Measurements from ENCODE around the gene CRELD2.

- TF ChIP-seq, protein P1, sequence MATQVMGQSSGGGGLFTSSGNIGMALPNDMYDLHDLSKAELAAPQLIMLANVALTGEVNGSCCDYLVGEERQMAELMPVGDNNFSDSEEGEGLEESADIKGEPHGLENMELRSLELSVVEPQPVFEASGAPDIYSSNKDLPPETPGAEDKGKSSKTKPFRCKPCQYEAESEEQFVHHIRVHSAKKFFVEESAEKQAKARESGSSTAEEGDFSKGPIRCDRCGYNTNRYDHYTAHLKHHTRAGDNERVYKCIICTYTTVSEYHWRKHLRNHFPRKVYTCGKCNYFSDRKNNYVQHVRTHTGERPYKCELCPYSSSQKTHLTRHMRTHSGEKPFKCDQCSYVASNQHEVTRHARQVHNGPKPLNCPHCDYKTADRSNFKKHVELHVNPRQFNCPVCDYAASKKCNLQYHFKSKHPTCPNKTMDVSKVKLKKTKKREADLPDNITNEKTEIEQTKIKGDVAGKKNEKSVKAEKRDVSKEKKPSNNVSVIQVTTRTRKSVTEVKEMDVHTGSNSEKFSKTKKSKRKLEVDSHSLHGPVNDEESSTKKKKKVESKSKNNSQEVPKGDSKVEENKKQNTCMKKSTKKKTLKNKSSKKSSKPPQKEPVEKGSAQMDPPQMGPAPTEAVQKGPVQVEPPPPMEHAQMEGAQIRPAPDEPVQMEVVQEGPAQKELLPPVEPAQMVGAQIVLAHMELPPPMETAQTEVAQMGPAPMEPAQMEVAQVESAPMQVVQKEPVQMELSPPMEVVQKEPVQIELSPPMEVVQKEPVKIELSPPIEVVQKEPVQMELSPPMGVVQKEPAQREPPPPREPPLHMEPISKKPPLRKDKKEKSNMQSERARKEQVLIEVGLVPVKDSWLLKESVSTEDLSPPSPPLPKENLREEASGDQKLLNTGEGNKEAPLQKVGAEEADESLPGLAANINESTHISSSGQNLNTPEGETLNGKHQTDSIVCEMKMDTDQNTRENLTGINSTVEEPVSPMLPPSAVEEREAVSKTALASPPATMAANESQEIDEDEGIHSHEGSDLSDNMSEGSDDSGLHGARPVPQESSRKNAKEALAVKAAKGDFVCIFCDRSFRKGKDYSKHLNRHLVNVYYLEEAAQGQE (IDR thresholded peaks at IDR 0.05; ENCODE audit: insufficient read depth in 1 of 2, low read depth in 2 of 2, low read length in 2 of 2): no peak
- no peak for TF ChIP-seq TAF1 (IDR thresholded peaks at IDR 0.05; ENCODE audit: borderline replicate concordance, insufficient read depth, low read length)
- TF ChIP-seq SIN3A (IDR thresholded peaks at IDR 0.05; ENCODE audit: borderline replicate concordance, insufficient read depth, low read length): no peak
- TF ChIP-seq POLR2AphosphoS5 (IDR thresholded peaks at IDR 0.05; ENCODE audit: low read depth, low read length): no peak
- no peak for TF ChIP-seq FOXP2 (optimal IDR thresholded peaks at IDR 0.05; ENCODE audit: borderline replicate concordance, extremely low read depth, extremely low read length, insufficient read depth)
Measured at GRCh38 chr22:49920859-49921258, 2.4 kb downstream of the CRELD2 start.

Data from PFSK-1 (cell line).